Measurements from ENCODE around the gene MYRIP. TPM values are rescaled to one million over a fixed set of nuclear protein-coding genes. Genes with fewer than 3 reads are reported as not detected.

The MYRIP gene
- total and polyA plus RNA-seq, 12 donors: 0.24 to 4.8 (median 1.4) TPM

- no peak for DNase-seq
- no peaks in the 10 kb centered on the region for H3K4me1 ChIP-seq (replicated peaks in 1 of 2)
- WGBS, 4 donors: 89 to 92% (median 90%) methylated on average over 4 of the region's 4 CpGs
- H3K27me3 ChIP-seq: no peaks in the 10 kb centered on the region
- no peaks in the 10 kb centered on the region for H3K9me3 ChIP-seq (replicated peaks in 1 of 3)
- H3K36me3 ChIP-seq (replicated peaks in 1 of 2): no peaks in the 10 kb centered on the region
- no peak overlapping the region for H3K27ac ChIP-seq
- intact Hi-C loops (cut with DNase I): no loop called here
- H3K4me3 ChIP-seq: no peak overlapping the region
- TF ChIP-seq CTCF (IDR thresholded peaks at IDR 0.05) (no peak), POLR2A (IDR thresholded peaks at IDR 0.05) (no peak)
Observed at GRCh38 chr3:39900462-39901002, 91.1 kb downstream of the MYRIP start.

GRCh38 chr3:39903253-39903652 lies 93.8 kb downstream of the MYRIP start:
- Histone ChIP-seq H3K27ac (no peak overlapping the region), H3K27me3 (no peaks in the 10 kb centered on the region), H3K36me3 (replicated peaks in 1 of 2) (no peaks in the 10 kb centered on the region), H3K9me3 (replicated peaks in 1 of 3) (no peaks in the 10 kb centered on the region), H3K4me3 (no peak overlapping the region), H3K4me1 (replicated peaks in 1 of 2) (peaks cover 0 to 1% of the 10 kb centered on the region in 2 donors)
- 59 to 74% (median 66%) methylated on average over 2 of the region's 2 CpGs for WGBS, 4 donors
- intact Hi-C loops (cut with DNase I): no loop called here
- DNase-seq: no peak
- no peak for TF ChIP-seq POLR2A (IDR thresholded peaks at IDR 0.05)
- TF ChIP-seq CTCF (IDR thresholded peaks at IDR 0.05): no peak

- no peak for DNase-seq
- intact Hi-C loops (cut with DNase I): no loop called here
- no peak overlapping the region for H3K4me3 ChIP-seq
- peaks cover 0 to 8% of the 10 kb centered on the region in 2 donors for H3K4me1 ChIP-seq (replicated peaks in 1 of 2)
- no peak overlapping the region for H3K27ac ChIP-seq
- 56 to 73% (median 64%) methylated on average over 2 of the region's 2 CpGs for WGBS, 4 donors
- H3K27me3 ChIP-seq: no peaks in the 10 kb centered on the region
- no peaks in the 10 kb centered on the region for H3K9me3 ChIP-seq (replicated peaks in 1 of 3)
- TF ChIP-seq CTCF (IDR thresholded peaks at IDR 0.05): no peak
- no peaks in the 10 kb centered on the region for H3K36me3 ChIP-seq (replicated peaks in 1 of 2)
Observed at GRCh38 chr3:39905788-39906187, 96.4 kb downstream of the MYRIP start.

GRCh38 chr3:39907981-39908380 lies 98.6 kb downstream of the MYRIP start:
- no peaks in the 10 kb centered on the region for H3K9me3 ChIP-seq (replicated peaks in 1 of 3)
- no peaks in the 10 kb centered on the region for H3K27me3 ChIP-seq
- WGBS, 4 donors: 36 to 78% (median 55%) methylated on average over 4 of the region's 4 CpGs
- DNase-seq: peak in 6 of 7 donors; percentile 29 to 73 (median 46)
- no peak overlapping the region for H3K4me3 ChIP-seq
- no peaks in the 10 kb centered on the region for H3K36me3 ChIP-seq (replicated peaks in 1 of 2)
- TF ChIP-seq CTCF (IDR thresholded peaks at IDR 0.05): no peak
- TF ChIP-seq POLR2A (IDR thresholded peaks at IDR 0.05): no peak
- peaks cover 0 to 19% of the 10 kb centered on the region in 2 donors for H3K4me1 ChIP-seq (replicated peaks in 1 of 2)
- intact Hi-C loops (cut with DNase I): no loop called here
- H3K27ac ChIP-seq: peak overlapping the region in 1 of 5 donors; percentile 51

All from adrenal gland (tissue), 12 donors.